GM18873 (cell line): ENCODE data around the gene APEX1.
"Not testable (repeated sequence)": the region's sequence is repeated elsewhere in the genome, so short reads cannot be mapped to it uniquely, and the experiment has no call there.

Experiments
- ATAC-seq: cut with Tn5 transposase; IDR thresholded peaks from one replicate; pipeline ENCODE4 v1.9.1; 2021; ENCODE audit warnings: mild to moderate bottlenecking, moderate library complexity, moderate number of reproducible peaks; ENCODE audit not compliant: unreplicated experiment, low FRiP score

APEX1 gene

GRCh38 chr14:20506276-20506675 lies 51.2 kb downstream of the APEX1 start:
- not testable (repeated sequence) for ATAC-seq

GRCh38 chr14:20506752-20507151 lies 51.7 kb downstream of the APEX1 start:
- not testable (repeated sequence) for ATAC-seq
